ENCODE results near the gene SSNA1. TPM values are rescaled to one million over a fixed set of nuclear protein-coding genes. Genes with fewer than 3 reads are reported as not detected.

SSNA1 gene
- total and polyA plus RNA-seq, 9 donors, result 1.6 to 60.7 (median 44.5) TPM

DNA sequence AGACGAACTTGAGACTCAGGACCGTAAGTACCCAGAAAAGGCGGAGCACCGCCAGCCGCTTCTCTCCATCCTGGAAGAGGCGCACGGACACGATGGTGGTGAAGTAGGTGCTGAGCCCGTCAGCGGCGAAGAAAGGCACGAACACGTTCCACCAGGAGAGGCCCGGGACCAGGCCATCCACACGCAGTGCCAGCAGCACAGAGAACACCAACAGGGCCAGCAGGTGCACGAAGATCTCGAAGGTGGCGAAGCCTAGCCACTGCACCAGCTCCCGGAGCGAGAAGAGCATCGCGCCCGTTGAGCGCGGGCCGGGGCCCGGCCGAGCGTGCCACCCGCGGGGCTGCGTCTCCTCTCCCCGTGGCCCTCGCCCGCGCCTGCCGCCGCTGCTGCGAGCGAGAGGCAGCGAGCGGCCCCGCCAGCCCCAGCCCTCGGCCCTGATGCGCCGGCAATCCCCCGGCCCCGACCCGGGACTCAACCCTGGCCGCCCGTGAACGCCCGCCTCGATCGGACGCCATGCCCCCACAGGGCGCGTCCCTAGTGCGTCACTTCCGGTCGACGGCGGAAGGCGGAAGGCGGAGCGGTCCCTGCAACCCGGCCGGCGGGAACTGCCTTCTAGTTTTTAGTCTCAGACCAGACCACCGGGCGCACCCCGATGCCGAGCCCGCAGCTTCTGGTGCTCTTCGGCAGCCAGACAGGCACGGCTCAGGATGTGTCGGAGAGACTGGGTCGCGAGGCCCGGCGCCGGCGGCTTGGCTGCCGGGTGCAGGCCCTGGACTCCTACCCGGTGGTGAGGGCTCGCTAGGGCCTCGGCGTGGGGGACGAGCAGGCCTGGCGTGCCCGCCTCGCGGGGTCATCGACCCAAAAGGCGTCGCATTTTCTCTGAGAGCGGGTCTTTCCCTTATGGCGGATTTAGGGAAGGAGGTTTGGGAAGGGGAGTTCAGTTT lies 16.9 kb downstream of the SSNA1 start, which contains the start of the genes NDOR1 and TMEM203:
TSS of gene NDOR1 (plus strand) at position 575 of the 944 bp plus-strand sequence. CDS start at position 653, 78 bp downstream.
TSS of gene TMEM203 (minus strand) at position 523 of the 944 bp plus-strand sequence. CDS start at position 289, 234 bp downstream.
- H3K4me1 ChIP-seq (ENCODE audit: insufficient read depth), result peaks cover 13% of the 10 kb centered on the region
- TF ChIP-seq EP300 (IDR thresholded peaks at IDR 0.05) (no peak), POLR2A (IDR thresholded peaks at IDR 0.05) (peak; percentile 58)
- no peaks in the 10 kb centered on the region for H3K9me3 ChIP-seq
- intact Hi-C loops (cut with DNase I), result no loop called here
- peak within 1 kb of the TSS; percentile 91 for H3K4me3 ChIP-seq
- peak; percentile 90 to 94 (median 92) for DNase-seq
- no peaks in the 10 kb centered on the region for H3K27me3 ChIP-seq
- WGBS, 3 donors, result 0 to 1% (median 1%) methylated on average over 45 to 98 of the region's 98 CpGs
- H3K36me3 ChIP-seq, result no peaks in the 10 kb centered on the region
- H3K27ac ChIP-seq, result peak within 1 kb of the TSS in 1 of 2 donors; percentile 79

DNA sequence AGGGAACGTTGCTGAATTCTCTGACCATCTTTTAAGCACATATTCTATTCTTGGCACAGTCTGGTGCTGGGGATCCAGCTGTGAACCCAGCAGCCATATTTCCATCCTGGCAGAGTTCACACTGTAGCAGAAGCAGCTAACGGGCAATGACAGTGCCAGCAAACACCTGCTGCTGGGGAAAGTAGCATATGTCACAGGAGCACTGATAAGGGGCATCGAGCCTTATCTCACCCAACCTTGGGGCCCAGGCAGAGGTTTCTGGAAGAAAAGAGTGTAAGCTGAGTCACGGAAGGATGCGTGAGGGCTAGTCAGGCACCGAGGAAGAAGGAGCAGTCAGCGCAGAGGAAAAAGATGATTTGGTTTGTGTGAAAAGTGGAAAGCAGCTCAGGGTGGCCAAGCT lies 18.1 kb downstream of the SSNA1 start:
- no peak for DNase-seq
- Histone ChIP-seq H3K4me1 (ENCODE audit: insufficient read depth) (peaks cover 13% of the 10 kb centered on the region), H3K9me3 (no peaks in the 10 kb centered on the region), H3K27ac (no peak overlapping the region), H3K4me3 (no peak overlapping the region), H3K27me3 (no peaks in the 10 kb centered on the region), H3K36me3 (no peaks in the 10 kb centered on the region)
- 63 to 70% (median 68%) methylated on average over 7 of the region's 7 CpGs for WGBS, 3 donors
- TF ChIP-seq, protein P1, sequence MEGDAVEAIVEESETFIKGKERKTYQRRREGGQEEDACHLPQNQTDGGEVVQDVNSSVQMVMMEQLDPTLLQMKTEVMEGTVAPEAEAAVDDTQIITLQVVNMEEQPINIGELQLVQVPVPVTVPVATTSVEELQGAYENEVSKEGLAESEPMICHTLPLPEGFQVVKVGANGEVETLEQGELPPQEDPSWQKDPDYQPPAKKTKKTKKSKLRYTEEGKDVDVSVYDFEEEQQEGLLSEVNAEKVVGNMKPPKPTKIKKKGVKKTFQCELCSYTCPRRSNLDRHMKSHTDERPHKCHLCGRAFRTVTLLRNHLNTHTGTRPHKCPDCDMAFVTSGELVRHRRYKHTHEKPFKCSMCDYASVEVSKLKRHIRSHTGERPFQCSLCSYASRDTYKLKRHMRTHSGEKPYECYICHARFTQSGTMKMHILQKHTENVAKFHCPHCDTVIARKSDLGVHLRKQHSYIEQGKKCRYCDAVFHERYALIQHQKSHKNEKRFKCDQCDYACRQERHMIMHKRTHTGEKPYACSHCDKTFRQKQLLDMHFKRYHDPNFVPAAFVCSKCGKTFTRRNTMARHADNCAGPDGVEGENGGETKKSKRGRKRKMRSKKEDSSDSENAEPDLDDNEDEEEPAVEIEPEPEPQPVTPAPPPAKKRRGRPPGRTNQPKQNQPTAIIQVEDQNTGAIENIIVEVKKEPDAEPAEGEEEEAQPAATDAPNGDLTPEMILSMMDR (IDR thresholded peaks at IDR 0.05), result no peak
- TF ChIP-seq EP300 (IDR thresholded peaks at IDR 0.05) (no peak), POLR2A (IDR thresholded peaks at IDR 0.05) (no peak)
- intact Hi-C loops (cut with DNase I), result no loop called here

DNA sequence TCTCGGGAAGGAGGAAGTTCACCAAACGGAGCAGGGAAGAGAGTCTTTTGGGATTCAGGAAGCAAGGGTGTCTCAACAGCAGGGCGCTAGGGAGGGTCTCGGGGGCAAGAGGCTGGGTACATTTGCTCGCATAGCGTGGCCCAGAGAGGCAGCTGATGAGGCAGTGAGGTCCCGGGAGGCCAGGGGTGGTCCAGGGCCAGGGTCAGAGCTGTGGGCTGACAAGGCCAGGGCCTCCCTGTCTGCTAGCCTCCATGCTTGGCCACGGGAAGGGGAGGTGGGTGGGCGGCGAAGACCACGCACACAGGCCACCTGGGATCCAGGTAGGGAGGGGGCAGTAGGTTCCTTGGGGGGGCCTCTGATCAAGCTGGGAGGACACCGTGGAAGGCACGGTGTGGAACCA lies 23.1 kb downstream of the SSNA1 start:
- TF ChIP-seq POLR2A (IDR thresholded peaks at IDR 0.05) (no peak), EP300 (IDR thresholded peaks at IDR 0.05) (no peak)
- TF ChIP-seq, protein P1 (IDR thresholded peaks at IDR 0.05), result no peak
- no peak overlapping the region for H3K27ac ChIP-seq
- 65 to 78% (median 70%) methylated on average over 13 of the region's 13 CpGs for WGBS, 3 donors

DNA sequence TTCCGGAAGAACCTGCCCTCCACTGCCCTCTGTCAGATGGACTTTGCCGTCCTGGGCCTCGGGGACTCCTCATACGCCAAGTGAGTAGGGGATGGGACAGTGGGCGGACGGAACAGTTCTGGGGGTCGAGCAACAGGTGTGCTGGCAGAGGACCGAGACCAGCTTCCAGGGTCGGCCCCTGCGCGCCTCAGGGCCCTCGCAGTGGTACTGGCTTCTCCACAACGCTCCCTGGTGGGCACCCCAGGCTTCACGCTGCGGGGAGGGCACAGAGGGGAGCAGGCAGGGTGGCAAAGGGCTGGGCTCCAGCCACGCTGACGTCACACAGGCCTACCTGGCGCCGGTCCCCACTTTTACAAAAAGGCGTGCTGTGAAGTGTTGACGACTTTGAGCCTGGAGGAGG lies 24.0 kb downstream of the SSNA1 start:
- 69 to 79% (median 70%) methylated on average over 21 of the region's 21 CpGs for WGBS, 3 donors
- Histone ChIP-seq H3K27me3 (no peaks in the 10 kb centered on the region), H3K4me1 (ENCODE audit: insufficient read depth) (no peaks in the 10 kb centered on the region), H3K4me3 (no peak overlapping the region), H3K9me3 (no peaks in the 10 kb centered on the region), H3K36me3 (no peaks in the 10 kb centered on the region), H3K27ac (no peak overlapping the region)
- TF ChIP-seq EP300 (IDR thresholded peaks at IDR 0.05), result no peak
- TF ChIP-seq, protein P1 (IDR thresholded peaks at IDR 0.05), result no peak
- no peak for TF ChIP-seq POLR2A (IDR thresholded peaks at IDR 0.05)
- intact Hi-C loops (cut with DNase I), result no loop called here
- no peak for DNase-seq

More for the DNA sequence above, 23.1 kb downstream of the SSNA1 start:
- no peaks in the 10 kb centered on the region for H3K4me1 ChIP-seq (ENCODE audit: insufficient read depth)
- DNase-seq, result no peak
- intact Hi-C loops (cut with DNase I), result no loop called here
- no peaks in the 10 kb centered on the region for H3K27me3 ChIP-seq
- H3K36me3 ChIP-seq, result no peaks in the 10 kb centered on the region
- no peaks in the 10 kb centered on the region for H3K9me3 ChIP-seq
- H3K4me3 ChIP-seq, result no peak overlapping the region

Measured in ovary (tissue), 9 donors.